Measurements from ENCODE around the gene HHATL. TPM values are rescaled to one million over a fixed set of nuclear protein-coding genes. Genes with fewer than 3 reads are reported as not detected.

The HHATL gene
- 1 to 10 TPM in 1 of 4 donors, not detected in 3; 3.5 TPM for total RNA-seq

GRCh38 chr3:42702066-42702951, at the start of gene HHATL:
HHATL (minus strand) TSS chr3:42702798; CDS start chr3:42700826, 1,972 bp downstream.
- Histone ChIP-seq H3K27me3 (no peaks in the 10 kb centered on the region), H3K4me1 (peaks cover 0 to 9% (median 0%) of the 10 kb centered on the region in 4 donors), H3K36me3 (no peaks in the 10 kb centered on the region), H3K27ac (no peak within 1 kb of the TSS), H3K4me3 (no peak within 1 kb of the TSS), H3K9me3 (no peaks in the 10 kb centered on the region)
- DNase-seq (ENCODE audit: low spot score in 2 of 2), result no peak
- WGBS, 2 donors, result 58 to 64% methylated on average over 9 to 21 of the region's 21 CpGs
- no peak for TF ChIP-seq EP300 (IDR thresholded peaks at IDR 0.05)
- TF ChIP-seq CTCF (IDR thresholded peaks at IDR 0.05), result no peak
- no peak for TF ChIP-seq POLR2A (IDR thresholded peaks at IDR 0.05)

- no peaks in the 10 kb centered on the region for H3K9me3 ChIP-seq
- H3K36me3 ChIP-seq, result no peaks in the 10 kb centered on the region
- no peak for TF ChIP-seq EP300 (IDR thresholded peaks at IDR 0.05)
- TF ChIP-seq CTCF (IDR thresholded peaks at IDR 0.05), result no peak
- TF ChIP-seq POLR2A (IDR thresholded peaks at IDR 0.05), result no peak
- peaks cover 0 to 38% (median 10%) of the 10 kb centered on the region in 4 donors for H3K4me1 ChIP-seq
- 46 to 48% methylated on average over 9 of the region's 9 CpGs for WGBS, 2 donors
- no peaks in the 10 kb centered on the region for H3K27me3 ChIP-seq
- no peak overlapping the region for H3K27ac ChIP-seq
- no peak overlapping the region for H3K4me3 ChIP-seq
- no peak for DNase-seq (ENCODE audit: low spot score in 2 of 2)
Measured at GRCh38 chr3:42751609-42752008, 49.0 kb upstream of the HHATL start.

- peaks cover 0 to 46% (median 13%) of the 10 kb centered on the region in 4 donors for H3K4me1 ChIP-seq
- 93 to 96% methylated on average over 4 to 7 of the region's 7 CpGs for WGBS, 2 donors
- H3K4me3 ChIP-seq, result no peak overlapping the region
- H3K9me3 ChIP-seq, result no peaks in the 10 kb centered on the region
- H3K27ac ChIP-seq, result no peak overlapping the region
- no peaks in the 10 kb centered on the region for H3K36me3 ChIP-seq
- TF ChIP-seq EP300 (IDR thresholded peaks at IDR 0.05), result no peak
- no peak for TF ChIP-seq CTCF (IDR thresholded peaks at IDR 0.05)
- TF ChIP-seq POLR2A (IDR thresholded peaks at IDR 0.05), result no peak
- H3K27me3 ChIP-seq, result no peaks in the 10 kb centered on the region
- no peak for DNase-seq (ENCODE audit: low spot score in 2 of 2)
Measured at GRCh38 chr3:42750834-42751233, 48.2 kb upstream of the HHATL start.

GRCh38 chr3:42749753-42750231, 47.2 kb upstream of the HHATL start:
- no peaks in the 10 kb centered on the region for H3K27me3 ChIP-seq
- H3K27ac ChIP-seq, result peak overlapping the region in 1 of 4 donors; percentile 87
- H3K4me3 ChIP-seq, result no peak overlapping the region
- WGBS, 2 donors, result 43 to 46% methylated on average over 10 of the region's 10 CpGs
- TF ChIP-seq POLR2A (IDR thresholded peaks at IDR 0.05) (no peak), EP300 (IDR thresholded peaks at IDR 0.05) (peak in 1 of 2 donors; percentile 29), CTCF (IDR thresholded peaks at IDR 0.05) (peak; percentile 40 to 63 (median 58))
- DNase-seq (ENCODE audit: low spot score in 2 of 2), result no peak
- peaks cover 0 to 56% (median 16%) of the 10 kb centered on the region in 4 donors for H3K4me1 ChIP-seq
- H3K36me3 ChIP-seq, result no peaks in the 10 kb centered on the region
- H3K9me3 ChIP-seq, result no peaks in the 10 kb centered on the region

Measured in tibial nerve (tissue), 4 donors.